ENCODE results near the gene SLC46A2. TPM values are rescaled to one million over a fixed set of nuclear protein-coding genes. Genes with fewer than 3 reads are reported as not detected.

The SLC46A2 gene
- total RNA-seq, 4 donors from 2014 or later = 0.21 to 1.8 (median 0.22) TPM; not detected in 1

- H3K36me3 ChIP-seq = no peaks in the 10 kb centered on the region
- H3K4me1 ChIP-seq = no peaks in the 10 kb centered on the region
- H3K4me3 ChIP-seq = no peak overlapping the region
- DNase-seq (ENCODE audit: low spot score in 2 of 2) = no peak
- no peaks in the 10 kb centered on the region for H3K9me3 ChIP-seq
- TF ChIP-seq POLR2A (IDR thresholded peaks at IDR 0.05) (no peak), EP300 (IDR thresholded peaks at IDR 0.05) (no peak), CTCF (IDR thresholded peaks at IDR 0.05) (no peak)
- H3K27me3 ChIP-seq = no peaks in the 10 kb centered on the region
- no peak overlapping the region for H3K27ac ChIP-seq
- WGBS, 2 donors = 75 to 85% methylated on average over 3 of the region's 3 CpGs
These were observed 22.0 kb upstream of the SLC46A2 start for GRCh38 chr9:112912636-112913035.

GRCh38 chr9:112911736-112912135 lies 21.1 kb upstream of the SLC46A2 start:
- no peaks in the 10 kb centered on the region for H3K27me3 ChIP-seq
- H3K9me3 ChIP-seq = no peaks in the 10 kb centered on the region
- H3K4me3 ChIP-seq = no peak overlapping the region
- no peak overlapping the region for H3K27ac ChIP-seq
- 63 to 83% methylated on average over 2 of the region's 2 CpGs for WGBS, 2 donors
- H3K4me1 ChIP-seq = no peaks in the 10 kb centered on the region
- no peak for TF ChIP-seq CTCF (IDR thresholded peaks at IDR 0.05)
- no peak for TF ChIP-seq POLR2A (IDR thresholded peaks at IDR 0.05)
- no peak for TF ChIP-seq EP300 (IDR thresholded peaks at IDR 0.05)
- no peak for DNase-seq (ENCODE audit: low spot score in 2 of 2)
- no peaks in the 10 kb centered on the region for H3K36me3 ChIP-seq

- DNase-seq (ENCODE audit: low spot score in 2 of 2) = no peak
- H3K4me3 ChIP-seq = no peak overlapping the region
- H3K4me1 ChIP-seq = no peaks in the 10 kb centered on the region
- no peaks in the 10 kb centered on the region for H3K36me3 ChIP-seq
- no peak for TF ChIP-seq POLR2A (IDR thresholded peaks at IDR 0.05)
- no peak for TF ChIP-seq EP300 (IDR thresholded peaks at IDR 0.05)
- no peak for TF ChIP-seq CTCF (IDR thresholded peaks at IDR 0.05)
- WGBS, 2 donors = 47 to 49% methylated on average over 4 of the region's 4 CpGs
- H3K27me3 ChIP-seq = no peaks in the 10 kb centered on the region
- no peaks in the 10 kb centered on the region for H3K9me3 ChIP-seq
- H3K27ac ChIP-seq = no peak overlapping the region
These were observed 14.4 kb upstream of the SLC46A2 start for GRCh38 chr9:112905084-112905483.

GRCh38 chr9:112900901-112901300 lies 10.2 kb upstream of the SLC46A2 start:
- DNase-seq (ENCODE audit: low spot score in 2 of 2) = no peak
- H3K4me3 ChIP-seq = no peak overlapping the region
- H3K36me3 ChIP-seq = no peaks in the 10 kb centered on the region
- TF ChIP-seq EP300 (IDR thresholded peaks at IDR 0.05) = no peak
- TF ChIP-seq POLR2A (IDR thresholded peaks at IDR 0.05) = no peak
- no peak for TF ChIP-seq CTCF (IDR thresholded peaks at IDR 0.05)
- WGBS, 2 donors = 47 to 48% methylated on average over 1 of the region's 1 CpG
- no peaks in the 10 kb centered on the region for H3K9me3 ChIP-seq
- H3K4me1 ChIP-seq = no peaks in the 10 kb centered on the region
- H3K27ac ChIP-seq = no peak overlapping the region
- no peaks in the 10 kb centered on the region for H3K27me3 ChIP-seq

GRCh38 chr9:112900488-112900887 lies 9.8 kb upstream of the SLC46A2 start:
- Histone ChIP-seq H3K4me3 (no peak overlapping the region), H3K36me3 (no peaks in the 10 kb centered on the region), H3K27ac (no peak overlapping the region), H3K4me1 (no peaks in the 10 kb centered on the region), H3K27me3 (no peaks in the 10 kb centered on the region), H3K9me3 (no peaks in the 10 kb centered on the region)
- WGBS, 2 donors = 72 to 78% methylated on average over 4 of the region's 4 CpGs
- no peak for DNase-seq (ENCODE audit: low spot score in 2 of 2)
- no peak for TF ChIP-seq CTCF (IDR thresholded peaks at IDR 0.05)
- peak in 1 of 2 donors; percentile 10 for TF ChIP-seq EP300 (IDR thresholded peaks at IDR 0.05)

Measured in tibial nerve (tissue), 4 donors.